Adrenal gland (tissue), 5 donors: ENCODE results near the gene PLPP7.

Source experiments
- POLR2A ChIP-seq, 2 donors: fragments of 450-650 bp; IDR thresholded peaks; one replicate each; pipeline ENCODE4 v1.6.1; 2017; ENCODE audit warnings: antibody characterized with exemption in 2 of 2, mild to moderate bottlenecking in 2 of 2, moderate library complexity in 1 of 2
- TF ChIP-seq, protein P1 (sequence below), 6 experiments: fragments of 450-650 bp in 4 of 6; fragments of 200-600 bp in 2 of 6; sonication (generic) in 1 of 6; IDR thresholded peaks; 1 replicate in 5 of 6; 2 replicates in 1 of 6; pipeline versions ENCODE4 v1.5.1 to v1.8.0; 2016 to 2021; ENCODE audit warnings: antibody characterized with exemption in 6 of 6, mild to moderate bottlenecking in 2 of 6, moderate library complexity in 1 of 6
- donor health status: DM: no; HTN: no; CAD: no.

DNA sequence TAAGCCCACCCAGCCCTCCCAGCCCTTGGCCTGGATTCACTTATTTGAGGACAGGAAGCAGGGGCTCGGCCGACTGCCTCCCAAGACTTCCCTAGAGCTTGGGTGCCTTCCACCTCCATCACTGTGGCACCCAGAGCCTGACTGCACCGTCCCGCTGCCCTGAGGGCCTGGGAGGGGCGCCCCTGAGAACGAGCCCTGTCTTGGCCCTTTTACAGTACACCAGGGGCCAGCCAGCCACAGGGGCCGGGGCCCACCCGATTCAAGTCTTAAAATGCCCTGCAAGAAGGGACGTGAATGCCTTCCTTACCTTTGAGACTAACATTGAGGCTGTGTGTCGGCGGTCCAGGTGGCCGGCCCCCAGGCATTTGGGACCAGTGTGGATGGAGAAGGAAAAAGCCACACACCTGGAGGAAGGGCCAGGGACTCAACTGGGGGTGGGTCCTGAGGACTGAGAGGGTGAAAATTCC lies 30.1 kb upstream of the PLPP7 start:
- TF ChIP-seq, protein P1, sequence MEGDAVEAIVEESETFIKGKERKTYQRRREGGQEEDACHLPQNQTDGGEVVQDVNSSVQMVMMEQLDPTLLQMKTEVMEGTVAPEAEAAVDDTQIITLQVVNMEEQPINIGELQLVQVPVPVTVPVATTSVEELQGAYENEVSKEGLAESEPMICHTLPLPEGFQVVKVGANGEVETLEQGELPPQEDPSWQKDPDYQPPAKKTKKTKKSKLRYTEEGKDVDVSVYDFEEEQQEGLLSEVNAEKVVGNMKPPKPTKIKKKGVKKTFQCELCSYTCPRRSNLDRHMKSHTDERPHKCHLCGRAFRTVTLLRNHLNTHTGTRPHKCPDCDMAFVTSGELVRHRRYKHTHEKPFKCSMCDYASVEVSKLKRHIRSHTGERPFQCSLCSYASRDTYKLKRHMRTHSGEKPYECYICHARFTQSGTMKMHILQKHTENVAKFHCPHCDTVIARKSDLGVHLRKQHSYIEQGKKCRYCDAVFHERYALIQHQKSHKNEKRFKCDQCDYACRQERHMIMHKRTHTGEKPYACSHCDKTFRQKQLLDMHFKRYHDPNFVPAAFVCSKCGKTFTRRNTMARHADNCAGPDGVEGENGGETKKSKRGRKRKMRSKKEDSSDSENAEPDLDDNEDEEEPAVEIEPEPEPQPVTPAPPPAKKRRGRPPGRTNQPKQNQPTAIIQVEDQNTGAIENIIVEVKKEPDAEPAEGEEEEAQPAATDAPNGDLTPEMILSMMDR (IDR thresholded peaks at IDR 0.05), result no peak
- TF ChIP-seq POLR2A (IDR thresholded peaks at IDR 0.05), result no peak
